Uterus (tissue), 4 donors: Measurements from ENCODE around the gene JAG1. TPM values are rescaled to one million over a fixed set of nuclear protein-coding genes. Genes with fewer than 3 reads are reported as not detected.

ENCODE experiments used
- DNase-seq, 2 donors: peaks; one replicate each; pipeline ENCODE4 v3.0.0-alpha.2; 2019 to 2020
- H3K27ac ChIP-seq, 2 donors: fragments of 200-600 bp; sonication (generic); 1 replicate in 1 of 2; 2 replicates in 1 of 2; pipeline ENCODE4 v1.5.1; 2016 to 2018
- H3K27me3 ChIP-seq, 2 donors: fragments of 200-600 bp; sonication (generic); one replicate each; pipeline ENCODE4 v1.5.1; 2018 to 2019; ENCODE audit warnings: control low read depth in 1 of 2
- H3K36me3 ChIP-seq, 2 donors: fragments of 200-600 bp; sonication (generic); one replicate each; pipeline ENCODE4 v1.5.1; 2019; ENCODE audit warnings: control low read depth in 1 of 2
- H3K4me1 ChIP-seq, 2 donors: fragments of 200-600 bp; sonication (generic); one replicate each; pipeline ENCODE4 v1.5.1; 2018 to 2019; ENCODE audit warnings: control low read depth in 1 of 2
- H3K4me3 ChIP-seq, 2 donors: fragments of 200-600 bp; sonication (generic); 1 replicate in 1 of 2; 2 replicates in 1 of 2; pipeline ENCODE4 v1.5.1; 2018 to 2019; ENCODE audit warnings: mild to moderate bottlenecking in 1 of 2
- H3K9me3 ChIP-seq, 2 donors: fragments of 200-600 bp; sonication (generic); one replicate each; pipeline ENCODE4 v1.5.1; 2019; ENCODE audit warnings: control low read depth in 1 of 2
- CTCF ChIP-seq, 4 experiments: fragments of 200-600 bp in 2 of 4; fragments of 450-650 bp in 2 of 4; sonication (generic) in 2 of 4; IDR thresholded peaks; one replicate each; pipeline ENCODE4 v1.5.1; 2016 to 2019; ENCODE audit warnings: antibody characterized with exemption in 4 of 4, mild to moderate bottlenecking in 2 of 4, moderate library complexity in 1 of 4
- POLR2A ChIP-seq, 2 donors: fragments of 450-650 bp; IDR thresholded peaks; one replicate each; pipeline ENCODE4 v1.6.1; 2016; ENCODE audit warnings: antibody characterized with exemption in 2 of 2, mild to moderate bottlenecking in 1 of 2, moderate library complexity in 1 of 2
- intact Hi-C: fragments of 100-400 bp; cut with DNase I; formaldehyde crosslinking; loops from one replicate; pipeline ENCODE4 v1.15.1; 2023; ENCODE audit warnings: low total_unique reads
- total RNA-seq, 4 donors: library from RNA; depleted of rRNA in 3 of 4; stranded (reverse); fragments of >200 nt in 3 of 4; gene quantifications; one replicate each; pipeline versions ENCODE4 v1.1.0 to v1.2.4, GENCODE V29; 2014 to 2023
- donor health status: DM: yes; HTN: yes; CAD: no.

Gene JAG1
- total RNA-seq, 4 donors from 2014 or later, result 53.8 to 154 (median 111) TPM

- no peaks in the 10 kb centered on the region for H3K27me3 ChIP-seq
- no peak for TF ChIP-seq POLR2A (IDR thresholded peaks at IDR 0.05)
- H3K4me3 ChIP-seq, result no peak overlapping the region
- intact Hi-C loops, result no loop called here
- peak overlapping the region; percentile 39 to 64 for H3K27ac ChIP-seq
- no peaks in the 10 kb centered on the region for H3K9me3 ChIP-seq
- peaks cover 5 to 24% of the 10 kb centered on the region in 2 donors for H3K4me1 ChIP-seq
- peak in 1 of 2 donors; percentile 11 for DNase-seq
- no peaks in the 10 kb centered on the region for H3K36me3 ChIP-seq
These were observed 10.9 kb downstream of the JAG1 start for GRCh38 chr20:10662661-10663458.

GRCh38 chr20:10662151-10662550 is 11.6 kb downstream of the JAG1 start:
- Histone ChIP-seq H3K4me3 (no peak overlapping the region), H3K9me3 (no peaks in the 10 kb centered on the region), H3K27ac (peak overlapping the region; percentile 39 to 64), H3K36me3 (no peaks in the 10 kb centered on the region), H3K4me1 (peaks cover 5 to 24% of the 10 kb centered on the region in 2 donors), H3K27me3 (no peaks in the 10 kb centered on the region)
- TF ChIP-seq CTCF (IDR thresholded peaks at IDR 0.05) (no peak), POLR2A (IDR thresholded peaks at IDR 0.05) (no peak)
- intact Hi-C loops, result no loop called here
- DNase-seq, result peak in 1 of 2 donors; percentile 6

GRCh38 chr20:10661261-10661660 is 12.5 kb downstream of the JAG1 start:
- H3K27ac ChIP-seq, result peak overlapping the region; percentile 39 to 64
- H3K4me1 ChIP-seq, result peaks cover 3 to 24% of the 10 kb centered on the region in 2 donors
- H3K36me3 ChIP-seq, result no peaks in the 10 kb centered on the region
- TF ChIP-seq POLR2A (IDR thresholded peaks at IDR 0.05), result no peak
- TF ChIP-seq CTCF (IDR thresholded peaks at IDR 0.05), result no peak
- H3K9me3 ChIP-seq, result no peaks in the 10 kb centered on the region
- H3K4me3 ChIP-seq, result no peak overlapping the region
- intact Hi-C loops, result no loop called here
- H3K27me3 ChIP-seq, result no peaks in the 10 kb centered on the region
- peak in 1 of 2 donors; percentile 13 for DNase-seq

- Histone ChIP-seq H3K27me3 (no peaks in the 10 kb centered on the region), H3K4me3 (no peak overlapping the region), H3K4me1 (peaks cover 0 to 24% of the 10 kb centered on the region in 2 donors), H3K9me3 (no peaks in the 10 kb centered on the region), H3K36me3 (no peaks in the 10 kb centered on the region), H3K27ac (peak overlapping the region; percentile 39 to 64)
- DNase-seq, result peak in 1 of 2 donors; percentile 18
- intact Hi-C loops, result no loop called here
- no peak for TF ChIP-seq CTCF (IDR thresholded peaks at IDR 0.05)
- no peak for TF ChIP-seq POLR2A (IDR thresholded peaks at IDR 0.05)
These were observed 13.1 kb downstream of the JAG1 start for GRCh38 chr20:10660661-10661060.

- TF ChIP-seq CTCF (IDR thresholded peaks at IDR 0.05) (no peak), POLR2A (IDR thresholded peaks at IDR 0.05) (no peak)
- no peaks in the 10 kb centered on the region for H3K27me3 ChIP-seq
- peaks cover under 1 to 21% of the 10 kb centered on the region in 2 donors for H3K4me1 ChIP-seq
- peak in 1 of 2 donors; percentile 5 for DNase-seq
- intact Hi-C loops, result no loop called here
- no peaks in the 10 kb centered on the region for H3K9me3 ChIP-seq
- H3K36me3 ChIP-seq, result no peaks in the 10 kb centered on the region
- H3K4me3 ChIP-seq, result no peak overlapping the region
- H3K27ac ChIP-seq, result peak overlapping the region in 1 of 2 donors; percentile 64
These were observed 13.9 kb downstream of the JAG1 start for GRCh38 chr20:10659651-10660601.
